AML-193 (cell line): Measurements from ENCODE around the gene STXBP5.
"Not testable (repeated sequence)": the region's sequence is repeated elsewhere in the genome, so short reads cannot be mapped to it uniquely, and the experiment has no call there.

Experiments used
- DNase-seq, 2 experiments: peaks; one replicate each; lab custom pipeline; 2025; lab: John Stamatoyannopoulos, UW

Gene STXBP5

DNA sequence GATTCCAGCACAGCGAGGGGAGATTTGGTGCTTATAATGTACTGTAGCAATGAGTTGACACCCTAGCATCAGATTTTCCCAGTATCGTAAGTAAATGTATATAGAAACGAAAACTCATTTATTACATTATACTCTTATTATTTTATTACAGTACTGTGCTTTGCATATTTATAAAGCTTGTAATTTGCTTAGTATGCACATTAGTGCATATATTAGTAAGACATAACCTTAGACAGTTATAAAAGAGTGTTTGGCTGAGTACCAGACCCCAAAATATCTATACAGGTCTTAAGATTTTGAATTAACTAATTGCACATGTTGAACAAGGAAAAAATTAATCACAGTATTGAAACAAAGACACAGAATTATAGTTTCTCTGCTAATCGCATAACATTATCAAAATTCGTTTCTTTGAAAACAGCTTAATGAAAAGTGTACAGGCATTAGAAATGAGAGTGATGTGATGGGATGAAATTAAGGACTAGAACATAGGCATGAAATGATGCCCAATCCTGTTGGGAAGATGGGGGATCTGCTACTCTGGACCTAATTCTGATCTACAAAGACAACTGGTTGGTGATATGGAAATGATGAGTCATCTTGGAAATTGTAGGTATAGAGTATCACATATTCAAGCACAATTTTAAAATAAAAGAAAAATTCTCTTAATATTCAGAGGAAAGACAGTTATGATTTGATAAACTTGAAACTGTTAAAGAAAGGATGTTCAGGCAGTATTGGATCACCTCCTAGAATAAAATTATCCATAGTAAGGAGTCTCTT lies 42.8 kb downstream of the STXBP5 start:
- no peak for DNase-seq

- no peak for DNase-seq
Observed at GRCh38 chr6:147248859-147249258, 44.6 kb downstream of the STXBP5 start.

- DNase-seq: no peak
Observed at GRCh38 chr6:147251072-147251471, 46.9 kb downstream of the STXBP5 start.

DNA sequence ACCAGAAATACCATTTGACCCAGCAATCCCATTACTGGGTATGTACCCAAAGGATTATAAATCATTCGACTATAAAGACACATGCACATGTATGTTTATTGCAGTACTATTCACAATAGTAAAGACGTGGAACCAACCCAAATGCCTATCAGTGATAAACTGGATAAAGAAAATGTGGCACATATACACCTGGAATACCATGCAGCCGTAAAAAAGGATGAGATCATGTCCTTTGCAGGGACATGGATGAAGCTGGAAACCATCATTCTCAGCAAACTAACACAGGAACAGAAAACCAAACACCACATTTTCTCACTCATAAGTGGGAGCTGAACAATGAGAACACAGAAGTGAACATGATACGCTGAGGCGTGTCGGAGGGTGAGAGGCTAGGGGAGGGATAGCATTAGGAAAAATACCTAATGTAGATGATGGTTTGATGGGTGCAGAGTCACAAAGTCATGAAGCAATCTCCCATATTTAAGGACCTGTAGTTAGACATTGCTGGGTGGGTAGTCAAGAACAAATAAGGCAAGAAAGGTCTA lies 50.8 kb downstream of the STXBP5 start:
- DNase-seq: not testable (repeated sequence)

- DNase-seq: no peak
Observed at GRCh38 chr6:147255948-147256674, 51.9 kb downstream of the STXBP5 start.

GRCh38 chr6:147257760-147258159 lies 53.5 kb downstream of the STXBP5 start:
- no peak for DNase-seq

- no peak for DNase-seq
Observed at GRCh38 chr6:147260091-147260490, 55.9 kb downstream of the STXBP5 start.

- DNase-seq: no peak
Observed at GRCh38 chr6:147262946-147263345, 58.7 kb downstream of the STXBP5 start.

DNA sequence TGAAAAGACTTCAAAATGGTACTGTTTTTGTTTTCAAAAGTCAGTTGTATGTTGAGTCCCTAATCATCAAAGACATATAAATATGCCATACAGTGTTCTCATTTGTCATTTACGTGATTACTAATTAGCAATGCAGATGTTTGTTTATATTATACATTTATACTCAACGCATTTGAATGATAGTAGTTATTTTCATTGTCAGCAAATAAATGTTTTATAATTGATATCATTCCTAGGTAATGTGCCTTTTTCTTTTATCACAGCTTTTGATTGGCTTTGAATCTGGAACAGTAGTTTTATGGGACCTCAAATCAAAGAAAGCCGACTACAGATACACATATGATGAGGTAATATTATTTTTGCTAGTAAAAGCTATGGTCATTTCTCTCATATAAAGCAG lies 62.6 kb downstream of the STXBP5 start:
- DNase-seq: no peak

DNA sequence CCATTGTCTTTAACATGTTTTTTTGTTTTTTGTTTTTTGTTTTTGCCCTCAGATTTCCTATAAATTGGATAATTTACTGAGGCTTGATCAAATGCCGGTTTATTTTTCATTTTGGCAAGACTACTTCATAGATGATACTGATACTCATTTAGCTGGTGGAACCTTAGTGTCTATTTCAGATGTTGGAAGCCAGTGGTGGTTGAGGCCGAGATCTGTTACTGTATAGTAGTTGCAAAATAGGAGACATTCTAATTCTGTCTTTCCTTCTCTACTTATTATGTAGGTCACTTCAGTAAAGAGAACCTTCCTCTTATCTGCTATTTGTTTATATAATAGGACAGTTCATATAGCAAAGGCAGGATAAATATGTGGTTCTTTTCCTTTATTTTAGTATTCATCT lies 63.4 kb downstream of the STXBP5 start:
- no peak for DNase-seq

- no peak for DNase-seq
Observed at GRCh38 chr6:147268254-147268653, 64.0 kb downstream of the STXBP5 start.

- no peak for DNase-seq
Observed at GRCh38 chr6:147274012-147274411, 69.8 kb downstream of the STXBP5 start.

- DNase-seq: no peak
Observed at GRCh38 chr6:147274776-147275175, 70.6 kb downstream of the STXBP5 start.

DNA sequence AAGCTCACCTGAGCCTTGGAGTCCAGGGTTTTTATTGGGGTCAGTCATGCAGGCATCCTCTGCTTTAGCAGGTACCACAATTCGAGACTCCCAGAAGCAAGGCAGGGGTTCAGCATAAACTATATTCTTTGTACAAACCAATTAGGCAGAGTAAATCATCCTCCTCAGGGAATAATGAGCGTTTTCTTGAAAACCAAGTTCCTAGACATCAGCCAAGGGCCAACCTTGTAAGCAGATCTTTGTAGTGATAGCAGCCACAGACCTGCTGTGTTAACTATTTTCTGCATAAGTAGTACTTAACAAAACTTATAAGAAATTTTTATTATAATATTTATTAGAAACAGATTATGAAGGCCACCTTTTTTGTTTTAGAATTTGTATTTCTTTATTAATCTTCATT lies 74.7 kb downstream of the STXBP5 start:
- no peak for DNase-seq

GRCh38 chr6:147279427-147279826 lies 75.2 kb downstream of the STXBP5 start:
- no peak for DNase-seq

GRCh38 chr6:147281895-147282565 lies 77.8 kb downstream of the STXBP5 start:
- no peak for DNase-seq

GRCh38 chr6:147282566-147282959 lies 78.3 kb downstream of the STXBP5 start:
- no peak for DNase-seq

DNA sequence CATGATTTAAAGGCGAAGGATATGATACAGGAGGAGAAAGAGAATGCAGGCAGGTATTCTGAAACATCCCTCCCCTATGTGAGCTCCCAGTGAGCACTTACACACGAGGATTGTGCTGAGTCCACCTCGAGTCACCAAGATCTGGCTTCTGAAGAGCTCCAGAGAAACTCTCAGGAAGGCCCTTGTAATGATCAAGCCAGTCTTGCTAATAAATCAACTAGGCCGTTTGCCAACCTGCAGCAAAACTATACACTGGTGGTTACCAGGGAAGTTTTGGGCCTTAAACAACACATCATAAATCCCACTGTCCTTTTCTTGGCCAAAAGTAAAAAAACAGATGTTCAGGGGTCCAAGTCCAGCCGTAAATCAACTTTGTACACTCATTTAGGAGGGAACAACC lies 79.2 kb downstream of the STXBP5 start:
- no peak for DNase-seq

DNA sequence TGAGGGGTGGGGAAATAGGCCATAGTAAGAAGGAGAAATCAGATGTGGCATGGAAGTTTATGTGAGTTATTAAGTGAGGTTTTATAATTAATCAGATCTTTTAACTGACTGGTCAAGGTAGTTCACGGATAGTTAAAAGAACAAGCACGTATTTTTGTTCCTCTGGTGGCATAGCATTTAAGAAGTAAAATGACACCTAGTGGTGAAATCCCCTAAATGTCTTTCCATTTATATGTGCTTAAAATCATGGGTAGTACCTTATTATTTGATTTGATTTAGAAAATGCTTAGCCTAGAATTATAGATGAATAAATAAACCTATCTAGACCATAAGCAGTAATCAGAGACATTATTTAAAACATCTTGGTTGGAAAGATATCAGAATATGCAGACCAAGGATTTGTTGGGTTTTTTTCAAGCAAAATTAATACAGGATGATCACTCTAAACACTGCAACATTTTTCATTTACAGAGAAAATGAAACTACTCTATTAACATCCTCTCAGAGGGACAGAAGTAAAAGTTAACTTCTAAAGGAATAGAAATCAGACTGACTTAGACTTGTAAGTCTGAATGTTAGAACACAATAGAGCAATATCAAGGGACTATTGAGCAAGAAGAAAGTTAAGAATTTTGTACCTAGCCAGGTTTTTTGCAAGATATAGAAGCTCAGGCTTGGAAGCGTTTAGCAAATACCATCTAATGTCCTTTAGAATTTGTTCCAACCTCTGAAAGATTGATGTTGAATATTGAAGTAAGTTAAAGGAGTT lies 81.1 kb downstream of the STXBP5 start:
- DNase-seq: peak; percentile 51 to 61

DNA sequence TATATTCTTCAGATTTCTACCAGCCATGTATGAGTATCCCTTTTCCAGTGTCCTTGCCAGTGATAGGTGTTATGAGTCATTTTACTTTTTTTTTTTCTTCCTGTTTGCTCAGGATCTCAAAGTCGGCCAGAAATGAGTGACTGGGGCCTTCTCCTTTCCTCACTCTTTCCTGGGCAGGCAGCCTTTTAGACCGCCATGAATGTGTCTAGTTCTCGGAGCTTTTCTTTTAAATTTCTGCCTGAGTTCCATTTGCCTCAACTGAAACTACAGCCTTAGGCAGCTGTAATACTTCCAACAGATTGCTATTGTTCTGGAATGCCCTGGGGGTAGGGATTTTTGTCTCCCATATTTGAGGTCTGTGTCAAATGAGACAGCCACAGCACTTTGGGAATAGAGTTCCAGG lies 83.7 kb downstream of the STXBP5 start:
- DNase-seq: no peak

GRCh38 chr6:147297124-147297523 lies 92.9 kb downstream of the STXBP5 start:
- DNase-seq: no peak
